ENCODE data around the gene REL.

The REL gene

GRCh38 chr2:60957643-60958042, 76.3 kb downstream of the REL start:
- FAIRE-seq (no peak), DNase-seq (ENCODE audit: insufficient read length, low spot score) (no peak)
- no peak for TF ChIP-seq CTCF (IDR thresholded peaks at IDR 0.05; ENCODE audit: insufficient read depth, missing control alignments)

GRCh38 chr2:60958361-60958760, 77.0 kb downstream of the REL start:
- DNase-seq (ENCODE audit: insufficient read length, low spot score) (no peak), FAIRE-seq (no peak)
- no peak for TF ChIP-seq CTCF (IDR thresholded peaks at IDR 0.05; ENCODE audit: insufficient read depth, missing control alignments)

GRCh38 chr2:60958800-60959199, 77.4 kb downstream of the REL start:
- TF ChIP-seq CTCF (IDR thresholded peaks at IDR 0.05; ENCODE audit: insufficient read depth, missing control alignments), result no peak
- FAIRE-seq (no peak), DNase-seq (ENCODE audit: insufficient read length, low spot score) (no peak)

GRCh38 chr2:60959501-60959900, 78.1 kb downstream of the REL start:
- DNase-seq (ENCODE audit: insufficient read length, low spot score) (no peak), FAIRE-seq (no peak)
- no peak for TF ChIP-seq CTCF (IDR thresholded peaks at IDR 0.05; ENCODE audit: insufficient read depth, missing control alignments)

GRCh38 chr2:60960706-60961105, 79.3 kb downstream of the REL start:
- DNase-seq (ENCODE audit: insufficient read length, low spot score) (no peak), FAIRE-seq (no peak)
- TF ChIP-seq CTCF (IDR thresholded peaks at IDR 0.05; ENCODE audit: insufficient read depth, missing control alignments), result no peak

GRCh38 chr2:60961457-60961856, 80.1 kb downstream of the REL start:
- no peak for DNase-seq (ENCODE audit: insufficient read length, low spot score)
- TF ChIP-seq CTCF (IDR thresholded peaks at IDR 0.05; ENCODE audit: insufficient read depth, missing control alignments), result no peak
- no peak for FAIRE-seq

- no peak for TF ChIP-seq CTCF (IDR thresholded peaks at IDR 0.05; ENCODE audit: insufficient read depth, missing control alignments)
- DNase-seq (ENCODE audit: insufficient read length, low spot score) (no peak), FAIRE-seq (no peak)
These were observed 81.2 kb downstream of the REL start for GRCh38 chr2:60962528-60962927.
